Type B pancreatic cell (in vitro differentiated cells): ENCODE results near the gene REC8. TPM values are rescaled to one million over a fixed set of nuclear protein-coding genes. Genes with fewer than 3 reads are reported as not detected.
A peak's percentile ranks its signal among the peaks of the same experiment; 100 is the strongest.

ENCODE experiments used
- DNase-seq: peaks from one replicate; pipeline ENCODE4 v3.0.0; 2021; ENCODE audit warnings: mixed read lengths; ENCODE audit not compliant: unreplicated experiment; ENCODE audit errors: extremely low spot score
- H3K27ac Mint-ChIP-seq: 2 replicates; pipeline ENCODE4 v1.8.0; 2021; ENCODE audit warnings: mild to moderate bottlenecking, mixed read lengths
- H3K27me3 Mint-ChIP-seq: 2 replicates; pipeline ENCODE4 v1.8.0; 2021; ENCODE audit warnings: mixed read lengths
- H3K36me3 Mint-ChIP-seq: 2 replicates; pipeline ENCODE4 v1.8.0; 2021; ENCODE audit warnings: mixed read lengths
- H3K4me1 Mint-ChIP-seq: one replicate; pipeline ENCODE4 v1.8.0; 2021; ENCODE audit warnings: mixed read lengths; ENCODE audit not compliant: unreplicated experiment
- H3K4me3 Mint-ChIP-seq: 2 replicates; pipeline ENCODE4 v1.8.0; 2021; ENCODE audit warnings: mild to moderate bottlenecking, mixed read lengths
- H3K9me3 Mint-ChIP-seq: 2 replicates; pipeline ENCODE4 v1.8.0; 2021; ENCODE audit warnings: mixed read lengths
- CTCF ChIP-seq: fragments of 200-600 bp; sonication (generic); conservative IDR thresholded peaks from 2 replicates; pipeline ENCODE4 v1.5.0; 2021; ENCODE audit warnings: antibody characterized with exemption, mild to moderate bottlenecking
- total RNA-seq: library from RNA; stranded (reverse); gene quantifications from 2 replicates; pipeline ENCODE4 v1.2.1, GENCODE V29; 2021; ENCODE audit warnings: low replicate concordance

The REC8 gene
- total RNA-seq, 1 donor from 2014 or later: 221 TPM

DNA sequence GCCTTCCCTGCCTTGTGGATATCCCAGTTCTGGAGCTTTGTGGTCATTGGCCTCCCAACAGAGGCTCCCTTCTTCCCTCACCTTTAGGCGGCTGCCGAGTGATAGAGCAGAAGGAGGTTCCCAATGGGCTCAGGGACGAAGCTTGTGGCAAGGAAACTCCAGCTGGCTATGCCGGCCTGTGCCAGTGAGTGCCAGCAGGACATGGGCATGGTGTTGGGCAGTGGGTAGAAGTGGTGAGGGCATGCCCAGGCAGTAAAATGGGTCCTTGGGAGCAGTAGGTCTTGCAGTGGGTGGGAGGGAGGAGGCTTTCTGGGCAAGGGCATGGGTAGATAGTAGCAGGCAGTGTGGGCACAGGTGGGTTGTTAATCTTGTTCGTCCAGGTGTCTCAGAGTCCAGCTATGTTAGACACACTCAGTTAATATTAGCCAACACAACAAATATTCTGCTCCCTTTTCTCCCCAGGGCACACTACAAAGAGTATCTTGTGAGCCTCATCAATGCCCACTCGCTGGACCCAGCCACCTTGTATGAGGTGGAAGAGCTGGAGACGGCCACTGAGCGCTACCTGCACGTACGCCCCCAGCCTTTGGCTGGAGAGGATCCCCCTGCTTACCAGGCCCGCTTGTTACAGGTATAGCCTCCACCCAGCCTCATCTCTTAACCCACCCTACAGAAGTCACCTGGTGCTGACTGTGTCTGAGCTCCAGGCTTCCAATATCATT is 11.9 kb upstream of the REC8 start:
- Mint-ChIP-seq H3K27ac (peak overlapping the region; percentile 27), H3K9me3 (no peaks in the 10 kb centered on the region), H3K4me1 (peaks cover 19% of the 10 kb centered on the region), H3K27me3 (no peaks in the 10 kb centered on the region), H3K36me3 (peaks cover 27% of the 10 kb centered on the region), H3K4me3 (peak overlapping the region; percentile 8)
- DNase-seq: no peak
- TF ChIP-seq CTCF: no peak

DNA sequence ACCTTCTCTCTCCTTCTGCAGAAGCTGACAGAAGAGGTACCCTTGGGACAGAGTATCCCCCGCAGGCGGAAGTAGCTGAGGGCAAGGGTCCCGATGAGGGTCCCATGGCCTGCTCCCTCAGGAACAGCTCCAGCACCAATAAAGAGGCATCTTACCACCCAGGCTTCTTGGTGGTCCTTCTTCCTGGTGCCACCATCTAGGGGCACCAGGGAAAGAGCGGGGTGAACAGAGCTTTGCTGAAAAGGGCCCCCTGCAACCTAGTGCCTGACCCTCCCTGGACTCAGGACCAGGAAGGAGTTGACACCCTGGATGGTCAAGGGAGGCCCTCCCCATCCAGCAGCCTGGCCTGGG is 11.4 kb upstream of the REC8 start:
- no peak for TF ChIP-seq CTCF
- peaks cover 28% of the 10 kb centered on the region for H3K36me3 Mint-ChIP-seq

DNA sequence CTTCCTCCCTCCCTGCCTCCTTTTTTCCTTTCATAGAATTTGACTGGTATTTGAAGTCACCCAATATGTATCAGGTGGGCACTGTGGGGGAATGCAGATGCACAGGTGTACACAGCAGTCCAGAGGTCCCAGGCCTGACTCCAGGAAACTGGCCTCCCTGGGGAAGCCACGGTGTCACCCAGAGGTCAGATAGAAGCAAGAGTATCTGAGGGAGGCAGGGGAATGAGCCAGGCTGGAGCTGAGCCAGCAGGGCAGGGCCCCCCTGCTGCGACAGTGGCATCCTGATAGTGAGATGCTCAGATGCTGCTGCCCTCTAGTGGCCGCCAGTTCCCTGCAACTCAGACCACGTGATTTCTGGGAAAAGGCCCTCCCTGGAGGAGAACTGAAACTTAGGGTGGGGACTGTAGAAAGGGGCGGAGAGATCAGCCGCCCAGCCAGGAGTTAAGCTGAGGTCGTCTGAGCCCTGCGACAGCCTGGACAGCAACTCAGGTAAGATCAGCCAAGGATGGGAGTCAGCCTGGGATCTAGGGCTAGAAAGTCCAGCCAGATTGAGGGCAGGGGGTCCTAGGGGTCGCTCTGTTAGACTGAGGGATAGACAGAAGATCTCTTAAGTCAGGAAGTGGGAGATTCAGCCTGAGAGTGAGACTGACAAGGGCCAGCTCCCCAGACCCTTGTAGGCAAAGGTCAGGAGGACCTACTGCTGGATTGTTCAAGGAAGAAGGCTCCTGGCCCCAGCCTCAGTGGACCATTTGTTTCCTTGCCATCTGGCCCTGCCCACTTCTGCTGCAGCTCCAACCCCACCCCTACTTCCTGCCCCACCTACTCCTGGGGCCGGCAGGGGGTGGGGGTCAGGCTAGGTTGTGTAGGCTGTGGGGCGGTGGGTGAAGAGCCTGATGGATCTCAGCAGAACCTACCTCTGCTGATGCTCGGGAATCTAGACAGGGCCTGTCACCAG is 10.8 kb upstream of the REC8 start, which contains the start of gene IRF9:
TSS of gene IRF9 (plus strand) at position 416 of the 955 bp plus-strand sequence. CDS start 880 bp downstream, outside the sequence.
- Mint-ChIP-seq H3K4me1 (peaks cover 19% of the 10 kb centered on the region), H3K27ac (peak within 1 kb of the TSS; percentile 98), H3K27me3 (no peaks in the 10 kb centered on the region), H3K36me3 (peaks cover 22% of the 10 kb centered on the region), H3K4me3 (peak within 1 kb of the TSS; percentile 98), H3K9me3 (no peaks in the 10 kb centered on the region)
- DNase-seq: peak; percentile 96
- peak; percentile 99 for TF ChIP-seq CTCF

More for the DNA sequence above, 11.4 kb upstream of the REC8 start:
- no peaks in the 10 kb centered on the region for H3K27me3 Mint-ChIP-seq
- H3K27ac Mint-ChIP-seq: peak overlapping the region; percentile 98
- peaks cover 19% of the 10 kb centered on the region for H3K4me1 Mint-ChIP-seq
- H3K9me3 Mint-ChIP-seq: no peaks in the 10 kb centered on the region
- H3K4me3 Mint-ChIP-seq: peak overlapping the region; percentile 8
- DNase-seq: no peak

- no peak for DNase-seq
- Mint-ChIP-seq H3K4me1 (peaks cover 19% of the 10 kb centered on the region), H3K27ac (peak overlapping the region; percentile 98), H3K4me3 (peak overlapping the region; percentile 98), H3K9me3 (no peaks in the 10 kb centered on the region), H3K27me3 (no peaks in the 10 kb centered on the region), H3K36me3 (peaks cover 17% of the 10 kb centered on the region)
- no peak for TF ChIP-seq CTCF
Measured at GRCh38 chr14:24162093-24162492, 9.8 kb upstream of the REC8 start.

DNA sequence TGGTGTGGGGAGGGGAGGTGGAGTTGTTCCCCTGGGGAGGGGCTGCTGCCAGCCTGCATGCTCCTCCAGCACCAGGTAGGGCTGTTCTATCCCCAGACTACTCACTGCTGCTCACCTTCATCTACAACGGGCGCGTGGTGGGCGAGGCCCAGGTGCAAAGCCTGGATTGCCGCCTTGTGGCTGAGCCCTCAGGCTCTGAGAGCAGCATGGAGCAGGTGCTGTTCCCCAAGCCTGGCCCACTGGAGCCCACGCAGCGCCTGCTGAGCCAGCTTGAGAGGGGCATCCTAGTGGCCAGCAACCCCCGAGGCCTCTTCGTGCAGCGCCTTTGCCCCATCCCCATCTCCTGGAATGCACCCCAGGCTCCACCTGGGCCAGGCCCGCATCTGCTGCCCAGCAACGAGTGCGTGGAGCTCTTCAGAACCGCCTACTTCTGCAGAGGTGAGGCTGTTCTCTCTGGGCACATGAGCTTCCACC is 7.3 kb upstream of the REC8 start:
- peaks cover 23% of the 10 kb centered on the region for H3K4me1 Mint-ChIP-seq
- no peak overlapping the region for H3K4me3 Mint-ChIP-seq
- no peaks in the 10 kb centered on the region for H3K27me3 Mint-ChIP-seq
- H3K36me3 Mint-ChIP-seq: peaks cover 28% of the 10 kb centered on the region
- DNase-seq: no peak
- H3K9me3 Mint-ChIP-seq: no peaks in the 10 kb centered on the region
- no peak for TF ChIP-seq CTCF
- peak overlapping the region; percentile 64 for H3K27ac Mint-ChIP-seq
